SW 1271 (cell line): ENCODE data around the gene TBCD.
"Not testable (repeated sequence)": the region's sequence is repeated elsewhere in the genome, so short reads cannot be mapped to it uniquely, and the experiment has no call there.

ENCODE experiments used
- DNase-seq, 2 experiments: peaks; one replicate each; lab custom pipeline; 2025; lab: John Stamatoyannopoulos, UW

The TBCD gene

DNA sequence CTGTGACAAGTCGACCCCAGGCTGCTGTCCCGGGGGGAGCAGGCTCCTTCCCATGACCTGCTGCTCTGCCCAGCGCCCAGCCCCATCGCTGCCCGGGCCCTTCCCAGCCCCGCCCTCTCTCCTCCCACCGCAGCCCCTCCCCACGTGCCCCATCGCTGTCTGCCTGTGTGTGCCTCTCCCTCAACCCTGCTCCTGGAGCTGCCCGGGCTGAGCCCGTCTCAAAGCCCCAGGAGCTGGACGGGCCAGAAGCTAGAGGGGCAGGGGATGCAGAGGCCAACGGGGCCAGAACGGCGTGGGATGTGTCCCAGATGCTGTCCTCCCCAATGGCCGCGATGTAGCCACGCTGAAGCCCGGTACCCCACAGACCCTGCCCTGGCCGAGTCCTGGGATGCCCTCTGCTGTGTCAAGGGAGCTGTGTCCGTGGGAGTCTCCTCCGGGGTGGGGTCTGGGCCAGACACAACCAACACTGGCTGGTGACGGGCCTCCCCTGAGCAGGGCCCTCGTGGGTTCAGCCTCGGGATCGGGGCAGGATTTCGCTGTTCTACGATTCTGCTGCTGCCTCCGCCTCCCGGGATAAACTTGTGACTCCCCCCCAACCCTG is 206.2 kb downstream of the TBCD start:
- no peak for DNase-seq

DNA sequence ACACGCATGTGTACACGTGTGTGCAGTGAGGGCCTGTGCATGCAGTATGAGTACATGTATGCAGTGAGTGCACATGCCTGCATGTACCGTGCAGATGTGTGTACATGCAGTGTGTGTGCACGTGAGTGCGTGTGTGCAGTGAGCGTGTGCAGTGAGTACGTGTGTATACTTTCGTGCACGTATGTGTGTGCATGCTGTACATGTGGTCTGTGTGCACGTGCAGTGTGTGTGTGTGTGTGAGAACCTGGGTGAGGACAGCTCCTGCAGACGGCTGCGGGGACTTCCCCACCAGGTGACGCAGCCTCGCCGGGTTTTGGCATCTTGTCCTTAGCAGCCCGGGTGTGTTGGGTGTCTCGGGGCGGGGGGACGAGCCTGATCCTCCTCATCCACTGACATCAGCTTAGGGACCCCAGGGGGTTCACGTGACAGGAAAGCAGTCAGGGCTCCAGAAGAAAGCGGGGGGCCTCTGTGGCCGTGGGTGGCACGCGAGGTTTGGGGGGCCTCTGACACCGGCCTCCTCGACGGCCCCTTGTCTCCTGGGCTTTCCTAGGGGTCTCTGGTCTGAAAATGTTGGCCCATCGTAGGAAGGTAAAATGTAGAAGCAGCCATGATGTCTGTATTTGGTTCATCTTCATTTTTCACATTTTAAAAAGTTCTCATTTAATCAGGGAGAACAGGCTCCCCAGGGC is 207.5 kb downstream of the TBCD start:
- DNase-seq: no peak

DNA sequence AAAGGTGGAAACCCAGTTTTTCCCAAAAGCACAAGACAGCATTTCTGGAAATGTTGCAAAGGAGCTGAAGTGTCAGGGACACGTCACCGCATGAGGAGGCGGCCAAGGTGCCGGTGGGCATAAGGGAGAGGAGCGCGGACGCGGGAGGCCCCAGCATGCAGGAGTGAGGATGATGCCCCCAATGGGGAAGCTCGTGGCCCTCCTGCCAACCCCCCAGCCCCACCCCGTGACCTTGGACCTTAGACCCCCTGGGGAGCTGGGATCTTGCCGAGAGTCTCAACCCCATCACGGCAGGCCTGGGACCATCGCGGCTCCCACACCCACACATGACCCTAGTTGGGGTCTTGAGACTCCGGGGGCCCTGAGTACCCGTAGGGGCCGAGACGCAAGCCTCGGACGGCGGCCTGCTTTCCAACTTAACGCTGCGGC is 208.1 kb downstream of the TBCD start:
- no peak for DNase-seq

DNA sequence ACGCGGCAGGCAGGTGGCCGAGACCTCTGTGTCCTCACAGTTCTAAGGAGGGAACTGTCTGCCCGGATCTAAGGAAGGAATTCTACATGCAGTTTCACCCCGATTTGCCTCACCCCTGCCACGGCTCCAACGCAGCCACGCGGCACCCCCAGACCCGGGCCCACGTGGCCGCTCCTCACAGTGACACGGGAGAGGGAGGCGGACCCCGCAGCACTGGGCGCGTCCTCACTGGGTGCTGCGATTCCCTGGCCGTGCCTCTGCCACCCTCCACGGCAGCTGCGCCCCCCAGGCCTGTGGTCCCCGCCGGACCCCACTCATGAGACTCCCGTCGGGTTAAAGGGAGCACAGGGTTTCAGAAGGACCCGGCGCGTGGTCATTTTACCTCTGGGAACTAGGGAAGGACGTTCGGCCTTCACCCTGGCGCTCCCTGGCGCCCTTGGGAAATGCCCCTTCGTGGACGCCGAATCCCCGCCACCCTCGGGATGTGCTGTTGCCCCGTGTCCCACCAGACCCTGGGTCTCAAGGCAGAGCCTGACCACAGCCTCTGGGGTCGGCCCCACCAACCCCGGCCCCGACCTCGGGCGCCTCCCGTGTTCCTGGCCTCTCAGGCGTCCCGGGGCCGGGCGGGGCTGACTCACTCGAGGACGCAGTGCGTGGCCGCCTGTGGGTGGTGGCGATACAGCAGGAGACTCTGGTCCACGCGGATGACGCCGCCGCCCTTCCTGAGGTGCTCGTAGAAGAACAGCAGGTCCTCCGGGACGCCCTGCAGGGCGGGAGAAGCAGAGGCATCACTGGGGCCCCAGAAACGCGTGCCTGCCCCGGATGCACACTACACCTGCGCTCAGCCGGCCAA is 208.8 kb downstream of the TBCD start:
- DNase-seq: no peak

DNA sequence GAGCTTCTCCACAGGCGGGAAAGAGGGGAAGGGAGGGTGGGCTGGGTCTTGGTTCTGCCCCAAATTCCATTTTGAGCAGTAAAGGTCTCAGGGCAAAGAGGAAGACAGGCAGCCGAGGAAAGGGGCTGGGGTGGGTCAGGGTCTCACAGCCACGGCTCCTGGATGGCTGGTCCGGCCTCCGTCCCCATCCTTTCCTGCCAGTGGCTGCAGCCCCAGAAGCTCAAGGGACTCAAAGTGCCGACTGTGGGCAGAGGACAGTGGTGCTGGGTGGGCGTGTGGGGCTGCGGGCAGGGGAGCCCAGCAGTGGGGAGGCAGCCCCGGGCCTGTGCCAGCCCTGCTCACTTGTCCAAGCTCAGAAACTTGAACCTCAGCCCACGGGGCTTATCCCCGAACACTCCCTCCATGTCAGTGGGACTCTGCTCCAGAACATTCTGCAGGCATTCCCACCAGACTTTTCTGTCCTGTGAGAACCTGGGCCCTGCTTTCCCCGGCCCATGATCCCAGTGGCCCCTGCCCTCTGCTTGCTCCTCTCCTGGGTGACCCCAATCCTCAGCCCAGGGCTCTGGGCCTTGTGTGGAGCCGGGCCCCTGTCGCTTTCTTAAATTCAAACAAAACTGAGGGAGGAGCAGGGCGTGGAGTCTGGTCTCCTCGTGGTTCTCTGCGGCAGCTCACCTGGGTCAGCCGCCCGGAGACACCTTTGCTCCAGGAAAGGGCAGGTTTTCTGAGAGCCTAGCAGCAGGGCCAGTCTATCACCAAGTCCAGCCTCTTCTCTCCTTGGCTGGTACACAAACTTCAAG is 209.7 kb downstream of the TBCD start:
- DNase-seq: no peak

DNA sequence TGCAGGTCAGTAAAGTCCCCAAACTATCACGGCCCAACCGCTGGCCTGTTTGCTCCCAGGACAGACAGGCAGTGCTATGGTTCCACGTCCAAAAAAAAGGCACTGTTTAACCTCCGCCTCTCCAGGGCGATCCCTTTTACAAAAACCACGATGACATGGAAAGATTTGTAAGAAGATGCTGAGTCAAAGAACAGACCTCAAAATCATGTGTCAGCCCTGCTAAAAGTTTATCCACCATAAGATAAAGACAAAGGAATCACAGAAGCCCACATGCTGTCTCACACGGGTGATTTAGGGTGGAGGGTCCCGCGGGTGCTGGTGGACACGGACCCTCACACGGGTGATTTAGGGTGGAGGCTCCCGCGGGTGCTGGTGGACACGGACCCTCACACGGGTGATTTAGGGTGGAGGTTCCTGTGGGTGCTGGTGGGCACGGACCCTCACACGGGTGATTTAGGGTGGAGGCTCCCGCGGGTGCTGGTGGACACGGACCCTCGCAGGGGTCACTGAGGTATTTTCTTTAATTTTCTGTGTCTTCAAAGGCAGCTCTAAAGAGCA is 210.4 kb downstream of the TBCD start:
- DNase-seq: no peak

DNA sequence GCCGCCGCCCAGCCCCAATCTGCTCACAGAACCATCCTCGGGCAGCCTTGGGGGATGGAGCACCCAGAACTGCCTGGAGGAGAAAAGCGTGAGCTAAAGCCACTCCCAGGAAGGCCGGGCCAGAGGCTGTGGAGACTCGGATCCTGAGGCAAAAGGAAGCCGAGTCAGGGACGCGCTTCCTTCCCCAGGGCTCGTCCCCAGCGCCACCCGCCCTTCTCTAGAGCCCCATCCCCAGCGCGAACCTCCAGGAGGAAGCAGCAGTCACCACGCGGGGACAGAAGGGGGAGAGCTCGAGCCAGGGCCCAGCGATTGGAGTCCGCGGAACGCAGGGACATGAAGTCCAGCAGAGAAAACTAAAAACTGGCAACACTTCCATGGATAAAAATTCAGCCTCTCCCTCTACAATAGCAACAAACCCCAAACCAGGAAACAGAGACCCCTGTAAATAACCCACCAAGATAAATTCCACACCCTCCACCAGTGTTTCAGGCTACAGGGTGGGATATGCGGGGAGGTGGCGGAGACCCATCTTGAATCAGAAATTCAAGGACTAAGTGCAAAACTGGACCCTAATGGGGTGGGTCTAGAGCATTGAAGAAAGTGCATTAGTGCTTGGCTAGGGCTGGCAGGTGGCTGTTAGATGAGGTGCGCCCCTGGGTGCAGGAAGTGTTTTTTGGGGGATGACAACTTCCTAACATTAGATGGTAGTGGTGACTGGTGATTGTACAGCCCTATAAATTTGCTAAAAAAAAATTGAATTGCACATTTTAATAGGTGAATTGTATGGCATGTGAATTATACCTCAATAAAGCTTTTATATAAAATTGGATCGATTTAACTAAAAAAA is 211.5 kb downstream of the TBCD start:
- DNase-seq: no peak

DNA sequence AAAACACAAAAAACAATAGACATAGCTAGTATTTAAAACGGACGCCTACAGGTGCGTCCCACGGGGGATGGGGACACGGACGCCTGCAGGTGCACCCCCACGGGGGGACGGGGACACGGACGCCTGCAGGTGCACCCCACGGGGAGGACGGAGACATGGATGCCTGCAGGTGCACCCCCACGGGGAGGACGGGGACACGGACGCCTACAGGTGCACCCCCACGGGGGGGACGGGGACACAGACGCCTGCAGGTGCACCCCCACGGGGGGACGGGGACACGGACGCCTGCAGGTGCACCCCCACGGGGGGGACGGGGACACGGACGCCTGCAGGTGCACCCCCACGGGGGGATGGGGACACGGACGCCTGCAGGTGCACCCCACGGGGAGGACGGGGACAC is 212.6 kb downstream of the TBCD start:
- DNase-seq: not testable (repeated sequence)

DNA sequence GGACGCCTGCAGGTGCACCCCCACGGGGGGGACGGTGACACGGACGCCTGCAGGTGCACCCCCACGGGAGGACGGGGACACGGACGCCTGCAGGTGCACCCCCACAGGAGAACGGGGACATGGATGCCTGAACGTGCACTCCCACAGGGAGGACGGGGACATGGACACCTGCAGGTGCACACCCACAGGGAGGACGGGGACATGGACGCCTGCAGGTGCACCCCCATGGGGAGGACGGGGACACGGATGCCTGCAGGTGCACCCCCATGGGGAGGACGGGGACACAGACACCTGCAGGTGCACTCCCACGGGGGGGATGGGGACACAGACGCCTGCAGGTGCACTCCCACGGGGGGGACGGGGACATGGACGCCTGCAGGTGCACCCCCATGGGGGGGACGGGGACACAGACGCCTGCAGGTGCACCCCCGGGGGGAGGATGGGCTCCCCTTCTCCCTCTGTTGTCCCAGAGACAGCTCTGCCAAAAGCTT is 213.0 kb downstream of the TBCD start:
- DNase-seq: no peak

DNA sequence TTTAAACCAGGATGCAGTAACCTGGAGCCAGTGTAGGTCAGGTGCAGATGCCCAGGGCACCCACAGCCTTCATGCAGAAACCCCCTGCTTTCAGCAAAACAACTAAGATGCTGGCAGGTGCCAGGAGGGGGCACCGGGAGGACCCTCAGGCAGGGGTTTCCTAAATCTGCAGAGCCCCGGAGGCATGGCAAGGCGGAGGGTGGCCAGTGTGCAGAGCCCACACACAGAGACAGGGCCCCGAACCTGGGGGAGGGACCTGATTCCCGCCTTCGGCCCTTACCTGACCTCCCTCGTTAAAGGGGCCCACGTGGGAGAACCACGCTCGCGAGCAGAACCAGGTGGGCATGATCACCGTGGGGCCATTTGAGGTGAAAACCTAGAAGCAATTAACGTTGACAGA is 213.5 kb downstream of the TBCD start:
- no peak for DNase-seq

DNA sequence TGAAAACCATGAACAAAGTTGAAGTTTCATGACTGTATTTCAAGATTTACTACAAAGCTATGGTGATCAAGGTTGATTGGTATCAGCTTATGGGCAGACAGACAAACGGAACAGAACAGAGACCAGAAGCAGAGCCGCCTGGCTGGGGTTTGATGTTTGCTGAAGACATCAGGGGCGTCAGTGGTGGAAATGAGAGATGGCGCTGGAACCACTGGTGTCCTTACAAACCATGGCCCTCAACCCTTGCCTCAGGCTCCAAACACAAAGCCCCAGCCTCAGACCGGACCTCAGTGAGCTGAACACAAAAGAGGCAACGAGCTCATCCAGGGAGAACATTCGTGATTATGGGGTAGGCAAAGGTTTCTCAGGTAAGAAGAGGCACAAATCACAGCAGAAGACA is 214.6 kb downstream of the TBCD start:
- no peak for DNase-seq

DNA sequence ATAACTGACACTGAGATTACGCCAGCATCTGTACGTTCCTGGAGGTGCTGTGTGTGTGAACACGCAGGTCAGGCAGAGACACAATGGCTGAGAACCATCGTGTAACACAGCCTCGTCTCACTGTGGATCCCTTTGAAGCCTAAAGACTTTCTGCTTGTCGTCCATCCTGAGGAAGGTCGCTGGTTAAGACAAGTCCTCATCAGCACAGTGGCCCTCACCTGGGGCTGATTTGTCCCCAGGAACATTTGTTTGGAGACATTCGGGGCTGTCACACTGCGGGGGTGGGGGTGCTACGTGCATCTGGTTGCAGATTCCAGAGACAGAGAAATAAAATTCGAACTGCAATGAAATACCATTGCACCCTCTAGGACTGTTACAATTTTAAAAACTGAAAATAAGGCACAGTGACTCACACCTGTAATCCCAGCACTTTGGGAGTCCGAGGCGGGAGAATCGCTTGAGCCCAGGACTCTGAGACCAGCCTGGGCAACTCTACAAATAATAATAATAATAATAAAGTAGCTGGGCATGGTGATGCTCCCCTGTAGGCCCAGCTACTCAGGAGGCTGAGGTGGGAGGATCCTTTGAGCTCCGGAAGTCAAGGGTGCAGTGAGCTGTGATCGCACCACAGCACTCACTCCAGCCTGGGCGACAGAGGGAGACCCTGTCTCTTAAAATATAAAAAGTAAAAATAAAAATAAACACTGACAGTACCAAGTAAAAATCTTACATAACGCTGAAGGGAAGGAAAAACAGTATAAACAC is 215.6 kb downstream of the TBCD start:
- DNase-seq: no peak

DNA sequence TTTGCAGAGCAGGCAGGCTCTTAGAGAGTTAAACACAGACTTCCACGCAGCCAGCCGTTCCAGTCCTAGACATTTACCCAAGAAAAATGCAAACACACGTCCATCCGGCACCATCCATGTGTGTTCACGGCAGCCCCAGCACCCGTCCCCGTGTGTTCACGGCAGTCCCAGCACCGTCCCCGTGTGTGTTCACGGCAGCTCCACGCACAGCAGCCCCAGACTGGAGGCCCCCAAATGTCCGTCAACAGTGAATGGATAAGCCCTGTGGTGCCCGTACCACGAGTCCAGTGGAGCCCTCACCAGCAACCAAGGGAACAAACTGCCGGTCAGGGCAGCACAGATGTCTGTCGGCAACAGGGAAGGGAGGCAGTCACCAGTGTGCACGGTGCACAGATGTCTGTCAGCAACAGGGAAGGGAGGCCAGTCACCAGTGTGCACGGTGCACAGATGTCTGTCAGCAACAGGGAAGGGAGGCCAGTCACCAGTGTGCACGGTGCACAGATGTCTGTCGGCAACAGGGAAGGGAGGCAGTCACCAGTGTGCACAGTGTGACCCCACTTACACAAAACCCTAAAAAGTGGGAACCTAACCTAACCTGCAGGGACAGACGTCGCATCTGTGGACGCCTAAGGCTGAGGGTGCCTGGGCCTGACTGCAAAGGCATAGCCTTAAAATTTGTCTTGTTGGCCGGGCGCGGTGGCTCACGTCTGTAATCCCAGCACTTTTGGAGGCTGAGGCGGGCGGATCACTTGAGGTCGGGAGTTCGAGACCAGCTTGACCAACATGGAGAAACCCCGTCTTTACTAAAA is 216.4 kb downstream of the TBCD start:
- DNase-seq: not testable (repeated sequence)

DNA sequence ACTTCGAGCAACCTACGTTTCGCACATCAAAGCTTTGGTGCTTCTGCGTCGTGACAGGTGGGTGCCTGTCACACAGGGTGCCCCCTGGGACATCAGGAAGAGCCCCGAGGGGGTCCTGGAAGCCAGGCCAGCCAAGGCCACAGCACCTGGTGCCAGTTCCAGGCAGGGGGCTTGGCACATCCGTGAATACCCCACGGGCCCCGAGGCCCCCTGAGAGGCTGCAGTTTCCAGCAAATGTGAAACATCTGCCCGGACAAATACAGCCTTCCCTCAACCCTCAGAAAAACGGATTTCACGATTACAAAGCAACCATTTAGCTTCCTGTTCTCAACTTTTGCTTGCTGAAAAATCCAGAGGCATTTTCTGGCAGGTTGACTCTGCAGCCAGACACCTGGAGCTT is 218.2 kb downstream of the TBCD start:
- DNase-seq: no peak

DNA sequence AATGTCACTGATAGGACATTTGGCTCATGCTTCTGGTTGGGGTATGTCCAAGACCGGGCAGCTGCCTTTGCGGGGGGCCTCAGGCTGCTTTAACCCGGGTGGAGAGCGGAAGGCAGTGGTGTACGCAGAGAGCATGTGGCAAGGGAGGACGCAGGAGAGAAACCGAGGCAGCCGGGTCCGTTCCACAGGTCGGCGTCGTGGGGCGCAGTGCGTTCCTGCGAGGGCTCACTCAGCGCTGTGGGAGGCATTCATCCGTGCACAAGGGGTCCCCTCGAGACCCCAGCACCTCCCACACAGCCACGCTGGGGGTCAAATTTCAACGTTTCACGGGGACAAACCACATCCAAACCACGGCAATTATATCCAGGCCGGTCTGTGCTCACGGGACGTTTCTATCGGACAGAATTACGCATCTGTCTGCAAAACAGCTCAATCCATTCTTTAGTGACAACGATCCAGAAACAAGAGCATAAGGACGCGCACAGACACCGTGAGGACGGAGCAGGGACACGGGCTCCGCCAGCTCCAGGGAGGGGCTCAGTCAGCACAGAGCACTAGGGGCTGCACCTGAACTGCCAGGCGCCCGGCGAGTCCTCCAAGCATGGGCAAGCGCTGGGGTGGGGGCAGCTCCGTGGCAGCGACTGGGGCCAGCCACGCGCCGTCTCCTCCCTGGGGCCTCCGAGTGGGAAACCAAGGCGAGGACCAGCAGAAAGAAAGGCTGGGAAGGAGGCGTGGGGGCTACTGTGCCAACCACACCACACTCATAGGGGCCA is 219.1 kb downstream of the TBCD start:
- DNase-seq: no peak

DNA sequence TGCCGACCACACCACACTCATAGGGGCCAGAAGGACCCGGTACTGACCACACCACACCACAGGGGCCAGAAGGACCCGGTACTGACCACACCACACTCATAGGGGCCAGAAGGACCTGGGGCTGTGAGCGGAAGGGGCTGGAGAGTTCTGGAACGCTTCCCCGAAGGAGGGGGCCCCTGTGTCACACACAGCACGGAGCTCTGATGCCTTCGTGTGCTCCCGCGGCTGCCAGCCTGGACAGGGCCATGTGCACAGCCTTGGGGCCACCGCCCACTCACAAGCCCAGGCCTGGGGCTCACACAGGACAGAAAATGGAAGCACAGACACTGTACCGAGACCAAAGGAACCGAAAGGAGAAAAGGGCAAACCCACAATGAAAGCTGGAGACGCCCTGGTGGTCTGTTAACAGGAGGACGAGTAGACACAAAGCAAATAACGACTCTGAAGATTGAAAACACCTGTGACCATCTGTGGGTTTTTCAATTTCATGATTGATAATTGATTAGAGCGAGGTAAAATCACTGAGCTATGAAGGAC is 221.0 kb downstream of the TBCD start:
- no peak for DNase-seq

DNA sequence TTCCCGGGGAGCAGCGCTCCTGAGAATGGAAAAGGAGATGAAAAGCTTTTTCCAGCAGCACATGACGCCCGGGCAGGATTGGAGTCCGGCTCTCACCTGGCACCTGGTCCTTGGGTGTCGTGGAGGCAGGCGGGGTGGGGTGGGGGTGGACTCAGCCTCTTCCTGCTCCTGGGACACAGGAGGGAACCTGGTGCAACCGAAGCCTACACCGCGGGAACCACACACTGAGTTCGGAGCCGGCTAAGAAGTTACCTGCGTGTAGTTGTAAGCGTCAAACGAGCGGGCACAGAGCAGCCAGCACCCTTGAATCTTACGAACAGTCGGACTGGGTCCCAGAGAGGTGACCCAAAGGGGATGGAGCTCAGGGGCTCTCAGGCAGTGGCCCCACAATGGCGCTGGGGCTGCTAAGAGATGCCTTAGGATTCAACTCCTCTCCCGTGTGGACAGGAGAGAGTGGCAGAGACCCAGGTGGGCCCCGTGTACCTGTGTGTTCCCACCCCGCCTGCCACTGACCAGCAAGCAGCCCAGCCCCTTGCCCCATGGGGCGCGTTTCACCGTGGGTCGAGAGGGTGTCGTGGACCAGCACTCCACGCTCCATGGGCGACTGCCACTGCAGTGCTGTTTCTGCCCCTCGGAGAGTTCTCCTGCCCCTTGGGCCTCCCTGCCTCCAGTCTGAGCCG is 221.7 kb downstream of the TBCD start:
- no peak for DNase-seq
